ENCODE data around the gene CAPZA1. TPM values are rescaled to one million over a fixed set of nuclear protein-coding genes. Genes with fewer than 3 reads are reported as not detected.

Gene CAPZA1
- total RNA-seq, 1 donor from 2014 or later = 241 TPM

Other genes starting within 250 kb of the CAPZA1 start
- 3.9 and 4.1 TPM in 2 replicates for gene CTTNBP2NL, start 223.6 kb upstream of the CAPZA1 start, total RNA-seq
- gene WNT2B, start 110.9 kb upstream of the CAPZA1 start, total RNA-seq = 0.05 TPM in 1 of 2 replicates, not detected in the other
- gene ST7L, start 691 bp upstream of the CAPZA1 start, total RNA-seq = 13.8 and 16.6 TPM in 2 replicates
- 70.7 and 76.7 TPM in 2 replicates for gene MOV10, start 54.8 kb downstream of the CAPZA1 start, total RNA-seq
- gene RHOC, start 87.3 kb downstream of the CAPZA1 start, total RNA-seq = 48.5 and 53.4 TPM in 2 replicates
- gene PPM1J, start 95.5 kb downstream of the CAPZA1 start, total RNA-seq = 1.2 and 1.4 TPM in 2 replicates

Data from activated CD4-positive, alpha-beta T cell treated with anti-CD3 and anti-CD28 coated beads, Interleukin-2, amount 10 ng/mL, durations not matched to agents 24 days and 14 days (primary cell).